A172 (cell line): ENCODE data around the gene GORAB. TPM values are rescaled to one million over a fixed set of nuclear protein-coding genes. Genes with fewer than 3 reads are reported as not detected.

Experiments used
- DNase-seq: peaks from one replicate; pipeline ENCODE4 v3.0.0-alpha.2; 2015; ENCODE audit warnings: low spot score
- total RNA-seq: library from RNA; depleted of rRNA; stranded (reverse); fragments of >200 nt; shearing (Covaris generic); gene quantifications from 2 replicates; pipeline ENCODE4 v1.2.3, GENCODE V29; 2014

Gene GORAB
- total RNA-seq, 1 experiment from 2014 or later = 21.1 TPM

DNA sequence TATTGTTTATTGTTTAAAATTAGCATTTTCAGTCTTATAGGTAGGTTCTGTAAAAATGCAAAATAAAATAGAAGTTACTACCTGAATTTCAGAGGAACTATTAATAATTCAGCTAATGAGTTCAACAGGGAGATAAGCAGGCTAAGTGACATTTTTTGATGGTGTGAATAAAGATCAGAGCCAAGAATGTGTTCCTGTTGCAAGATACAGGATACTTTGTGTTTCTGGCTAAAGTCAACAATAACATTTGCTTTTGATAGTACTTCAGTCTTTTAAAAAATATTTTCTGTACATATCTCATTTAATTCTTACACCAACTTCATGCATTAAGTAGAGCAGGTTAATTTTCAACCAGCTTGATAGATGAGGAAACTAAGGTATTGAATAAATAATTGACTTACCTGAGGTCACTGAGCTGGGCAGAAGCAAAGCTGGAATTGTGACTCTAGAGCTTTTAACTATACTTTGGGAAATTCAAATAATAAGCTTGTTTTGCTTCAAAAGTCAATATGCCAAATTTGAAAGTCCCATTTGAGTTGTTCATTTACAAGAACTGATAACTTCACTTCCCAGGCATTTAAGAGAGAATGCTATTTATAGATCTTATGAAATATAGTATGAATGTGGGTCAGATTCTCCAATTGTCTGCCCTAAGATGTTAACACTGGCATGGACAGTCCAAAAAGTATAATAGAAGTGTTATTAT, 6.0 kb downstream of the GORAB start:
- DNase-seq = no peak

DNA sequence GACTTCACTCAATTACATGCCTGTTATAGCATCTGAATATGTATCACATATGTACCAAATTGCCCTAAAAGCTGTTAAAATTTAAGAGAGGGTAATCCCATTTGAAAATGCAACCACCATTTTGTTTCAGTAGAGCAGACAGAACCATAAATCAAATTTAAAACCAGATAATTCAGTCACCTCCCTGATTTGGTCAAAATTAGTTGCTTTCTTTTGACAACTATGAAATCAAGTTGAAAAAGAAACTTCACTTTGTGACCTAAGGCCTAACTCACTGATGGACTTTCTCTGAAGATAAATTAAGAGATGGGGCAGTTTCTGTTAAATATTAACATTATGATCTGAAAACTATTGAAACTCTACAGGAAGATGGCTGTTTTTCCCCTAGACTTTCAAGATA, 6.7 kb downstream of the GORAB start:
- DNase-seq = no peak

GRCh38 chr1:170539154-170539553, 7.2 kb downstream of the GORAB start:
- no peak for DNase-seq

DNA sequence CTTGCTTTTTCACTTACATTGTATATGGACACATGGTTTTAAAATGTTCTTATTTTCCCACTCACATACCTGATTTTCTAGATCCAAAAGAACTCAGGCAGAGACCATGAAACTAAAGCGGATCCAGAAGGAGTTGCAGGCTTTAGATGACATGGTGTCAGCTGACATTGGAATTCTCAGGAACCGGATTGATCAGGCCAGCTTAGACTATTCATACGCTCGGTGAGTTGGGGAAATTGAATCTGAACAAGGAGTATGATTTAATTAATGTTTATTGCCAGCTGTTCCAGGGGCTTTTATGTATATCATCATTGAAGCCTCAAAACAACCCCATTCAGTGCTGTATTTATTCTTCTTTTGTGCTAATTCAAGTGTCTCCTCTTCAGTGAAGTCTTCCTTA, 12.7 kb downstream of the GORAB start:
- DNase-seq = no peak

- peak; percentile 76 for DNase-seq
These were observed 13.5 kb downstream of the GORAB start for GRCh38 chr1:170545476-170545875.

GRCh38 chr1:170547255-170547654, 15.3 kb downstream of the GORAB start:
- DNase-seq = no peak

- no peak for DNase-seq
These were observed 16.5 kb downstream of the GORAB start for GRCh38 chr1:170548497-170548896.

DNA sequence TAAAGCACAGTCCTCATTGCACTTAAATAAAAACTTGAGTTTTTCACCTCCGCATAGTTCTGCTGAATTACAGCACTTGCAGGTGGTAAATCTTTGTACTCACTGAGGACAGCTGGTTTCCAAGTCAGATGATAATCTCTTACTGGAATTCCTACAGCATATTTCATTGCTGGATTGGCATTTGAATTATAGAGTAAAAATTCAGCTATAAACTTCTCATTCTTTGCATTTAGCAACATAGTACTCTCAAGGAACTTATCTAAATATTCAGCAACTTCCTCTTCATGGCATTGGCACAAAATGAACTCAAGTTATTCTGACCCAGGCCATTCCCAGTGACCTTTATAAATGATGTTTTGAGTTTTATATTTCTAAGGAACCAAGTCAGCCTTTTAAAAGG, 23.4 kb downstream of the GORAB start:
- DNase-seq = no peak

- DNase-seq = no peak
These were observed 25.0 kb downstream of the GORAB start for GRCh38 chr1:170556917-170557316.

- DNase-seq = no peak
These were observed 26.8 kb downstream of the GORAB start for GRCh38 chr1:170558731-170559130.

DNA sequence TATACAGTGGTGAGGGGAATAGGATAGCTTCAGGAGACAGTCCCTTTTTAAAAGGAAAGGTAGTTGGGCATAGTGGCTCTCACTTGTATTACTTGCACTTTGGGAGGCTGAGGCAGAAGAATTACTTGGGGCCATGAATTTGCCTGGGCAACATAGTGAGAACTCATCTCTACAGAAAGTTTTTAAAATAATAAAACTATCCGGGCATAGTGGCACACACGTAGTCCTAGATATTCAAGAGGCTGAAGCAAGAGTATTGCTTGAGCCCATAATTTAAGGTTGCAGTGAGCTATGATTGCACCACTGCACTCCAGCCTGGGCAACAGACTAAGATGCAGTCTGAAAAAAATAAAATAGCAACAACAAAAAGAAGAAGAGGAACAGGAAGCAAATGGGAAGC, 27.2 kb downstream of the GORAB start:
- DNase-seq = no peak

DNA sequence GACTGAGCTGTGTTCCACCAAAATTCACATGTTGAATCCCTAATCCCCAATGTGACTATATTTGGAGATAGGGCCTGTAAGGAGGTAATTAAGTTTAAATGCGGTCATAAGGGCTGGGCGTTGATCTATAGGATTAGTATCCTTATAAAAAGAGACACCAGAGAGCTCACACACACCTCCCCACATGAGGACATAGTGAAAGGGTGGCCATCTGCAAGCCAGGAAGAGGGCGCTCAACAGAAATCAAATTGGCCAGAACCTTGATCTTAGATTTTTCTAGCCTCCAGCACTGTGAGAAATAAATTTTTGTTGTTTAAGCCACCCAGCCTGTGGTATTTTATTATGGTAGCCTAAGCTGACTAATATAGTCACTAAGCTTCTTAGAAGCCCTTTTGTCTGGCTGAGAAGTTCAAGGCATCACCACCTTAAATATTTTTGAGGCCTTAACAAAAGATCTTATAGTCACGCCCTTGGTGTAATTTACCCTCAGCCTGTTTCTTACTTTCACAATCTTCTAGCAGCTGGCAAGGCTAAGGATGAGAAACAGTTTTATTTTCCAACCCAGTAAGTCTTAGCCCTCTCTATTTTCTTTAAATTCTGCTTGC, 28.8 kb downstream of the GORAB start:
- DNase-seq = no peak

DNA sequence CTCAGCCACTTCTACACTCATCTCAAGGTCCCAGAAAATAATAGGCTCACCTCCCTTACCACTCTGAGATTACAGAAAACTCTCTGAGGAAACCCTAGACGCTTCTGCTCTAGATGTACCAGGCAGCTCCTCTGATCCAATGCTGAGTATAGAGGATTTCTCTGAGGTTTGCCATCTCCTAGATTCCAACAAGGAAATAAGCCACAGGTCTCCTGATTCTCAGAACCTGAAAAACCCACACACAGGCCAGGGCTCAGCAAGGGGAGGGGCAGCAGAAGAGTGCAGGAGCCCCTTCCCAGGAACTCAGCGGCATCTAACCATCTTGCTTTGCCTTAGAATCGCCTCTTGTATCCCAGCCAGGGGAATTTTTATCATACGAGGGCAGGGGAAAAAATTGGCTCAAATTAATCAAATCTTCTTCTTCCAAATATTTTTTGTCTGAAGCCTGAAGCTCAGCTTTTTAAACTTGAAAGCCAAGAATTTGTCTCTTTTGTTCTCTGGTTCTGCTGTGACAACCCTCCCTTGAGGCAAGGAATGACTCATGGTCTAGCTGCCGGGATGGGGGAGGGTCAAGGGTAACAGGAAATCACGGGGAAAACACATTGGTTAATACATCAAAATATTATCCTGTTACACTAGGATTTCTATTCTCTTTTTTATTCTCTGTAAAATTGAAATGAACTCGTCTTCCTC, 30.8 kb downstream of the GORAB start:
- peak; percentile 83 for DNase-seq

GRCh38 chr1:170567214-170567613, 35.2 kb downstream of the GORAB start:
- DNase-seq = no peak

DNA sequence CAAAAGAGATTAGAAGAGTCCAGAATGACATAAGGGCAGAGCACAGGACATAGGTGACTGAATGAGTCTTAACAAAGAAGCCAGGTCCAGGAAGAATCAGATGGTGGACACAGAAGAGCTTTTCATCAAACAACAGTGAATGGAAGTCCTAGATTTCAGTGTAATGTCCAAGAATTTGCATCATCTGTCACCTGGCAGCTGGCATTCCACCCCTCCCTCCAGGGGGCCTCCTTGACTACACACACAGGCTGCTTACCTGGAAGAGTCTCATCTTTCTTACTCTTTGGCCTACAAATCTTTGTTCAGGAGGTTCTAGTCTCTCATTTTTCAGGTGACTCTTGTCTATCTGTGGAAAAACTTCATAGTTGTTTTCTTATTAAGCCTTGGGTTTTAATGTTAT, 36.2 kb downstream of the GORAB start:
- DNase-seq = no peak

- no peak for DNase-seq
These were observed 45.0 kb downstream of the GORAB start for GRCh38 chr1:170576980-170577379.

DNA sequence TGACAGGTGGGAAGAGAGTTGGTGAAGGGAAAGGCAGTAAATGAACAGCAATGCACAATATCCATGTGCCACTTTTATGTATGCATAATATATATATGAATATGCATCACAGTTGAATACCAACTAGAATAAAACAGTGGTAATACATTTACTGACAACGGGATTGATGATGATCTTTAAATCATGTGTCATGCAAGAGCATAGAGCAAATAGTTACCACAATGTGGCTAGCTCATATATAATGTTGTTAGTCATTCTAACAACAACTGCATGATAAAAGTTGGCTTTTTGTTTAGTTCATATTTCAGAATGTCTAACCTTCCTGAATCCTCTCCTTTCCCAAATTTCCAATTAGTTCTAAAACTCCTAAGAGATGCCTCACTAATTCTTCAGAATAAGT, 46.4 kb downstream of the GORAB start:
- no peak for DNase-seq

GRCh38 chr1:170580636-170581440, 48.9 kb downstream of the GORAB start:
- no peak for DNase-seq

GRCh38 chr1:170583186-170583585, 51.2 kb downstream of the GORAB start:
- DNase-seq = no peak

DNA sequence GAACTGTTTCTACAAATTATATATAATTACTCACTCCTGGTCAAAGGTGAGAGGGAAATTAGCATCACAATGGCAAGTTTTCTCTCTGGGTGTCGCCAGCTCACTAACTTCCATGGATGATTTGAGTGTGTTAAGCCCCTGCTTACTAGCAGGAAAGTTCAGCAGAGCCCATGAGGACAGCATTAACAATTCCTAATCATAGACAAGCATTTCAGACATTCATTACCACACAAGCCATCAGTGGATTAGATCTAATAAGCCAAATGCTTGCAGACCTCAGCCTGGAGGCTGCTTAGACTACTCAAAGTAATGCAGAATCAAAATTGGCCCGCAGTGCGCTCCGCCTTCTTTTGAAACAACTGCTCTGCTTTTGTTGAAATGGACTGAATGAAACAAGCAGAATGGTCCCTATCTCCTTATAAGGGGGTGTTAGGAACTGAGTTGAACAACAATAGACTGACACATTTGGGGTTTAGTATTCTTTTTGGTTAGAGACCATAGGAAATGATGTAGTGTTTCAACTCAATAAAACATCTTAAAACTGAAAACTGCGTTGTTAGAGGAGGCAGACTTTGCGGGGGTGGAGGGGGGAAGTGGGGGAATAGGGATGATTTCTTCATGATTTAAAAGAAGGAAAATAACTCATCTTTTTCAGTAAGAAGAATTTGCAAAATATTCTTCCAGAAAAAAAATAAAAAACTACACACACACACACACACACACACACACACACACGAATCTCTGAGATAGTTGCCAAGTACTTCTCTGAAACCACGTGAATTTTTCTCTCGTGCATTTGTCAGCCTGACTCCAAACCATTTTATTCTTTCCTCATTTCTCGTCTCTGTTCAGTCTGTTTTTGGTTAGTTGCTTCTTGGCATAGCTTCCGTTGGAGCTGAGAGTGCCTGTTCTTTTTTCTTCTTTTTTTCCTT, 54.6 kb downstream of the GORAB start:
- DNase-seq = no peak

GRCh38 chr1:170587253-170587593, 55.3 kb downstream of the GORAB start:
- DNase-seq = no peak
